GM21529 (cell line): ENCODE measurements around the gene EIF2D.
"Not testable (repeated sequence)": the region's sequence is repeated elsewhere in the genome, so short reads cannot be mapped to it uniquely, and the experiment has no call there.

Experiments used
- ATAC-seq: cut with Tn5 transposase; IDR thresholded peaks from one replicate; pipeline ENCODE4 v1.9.1; 2021; ENCODE audit not compliant: unreplicated experiment

The EIF2D gene, protein sequence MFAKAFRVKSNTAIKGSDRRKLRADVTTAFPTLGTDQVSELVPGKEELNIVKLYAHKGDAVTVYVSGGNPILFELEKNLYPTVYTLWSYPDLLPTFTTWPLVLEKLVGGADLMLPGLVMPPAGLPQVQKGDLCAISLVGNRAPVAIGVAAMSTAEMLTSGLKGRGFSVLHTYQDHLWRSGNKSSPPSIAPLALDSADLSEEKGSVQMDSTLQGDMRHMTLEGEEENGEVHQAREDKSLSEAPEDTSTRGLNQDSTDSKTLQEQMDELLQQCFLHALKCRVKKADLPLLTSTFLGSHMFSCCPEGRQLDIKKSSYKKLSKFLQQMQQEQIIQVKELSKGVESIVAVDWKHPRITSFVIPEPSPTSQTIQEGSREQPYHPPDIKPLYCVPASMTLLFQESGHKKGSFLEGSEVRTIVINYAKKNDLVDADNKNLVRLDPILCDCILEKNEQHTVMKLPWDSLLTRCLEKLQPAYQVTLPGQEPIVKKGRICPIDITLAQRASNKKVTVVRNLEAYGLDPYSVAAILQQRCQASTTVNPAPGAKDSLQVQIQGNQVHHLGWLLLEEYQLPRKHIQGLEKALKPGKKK

GRCh38 chr1:206612129-206612876 lies at the start of gene EIF2D:
Gene EIF2D, minus strand, starts transcription at chr1:206612465. Its CDS starts 123 bp downstream, at chr1:206612342.
- ATAC-seq = peak; percentile 83

GRCh38 chr1:206661161-206661820 lies 49.0 kb upstream of the EIF2D start:
- ATAC-seq = no peak

- ATAC-seq = no peak
These were observed 47.9 kb upstream of the EIF2D start for GRCh38 chr1:206660136-206660535.

DNA sequence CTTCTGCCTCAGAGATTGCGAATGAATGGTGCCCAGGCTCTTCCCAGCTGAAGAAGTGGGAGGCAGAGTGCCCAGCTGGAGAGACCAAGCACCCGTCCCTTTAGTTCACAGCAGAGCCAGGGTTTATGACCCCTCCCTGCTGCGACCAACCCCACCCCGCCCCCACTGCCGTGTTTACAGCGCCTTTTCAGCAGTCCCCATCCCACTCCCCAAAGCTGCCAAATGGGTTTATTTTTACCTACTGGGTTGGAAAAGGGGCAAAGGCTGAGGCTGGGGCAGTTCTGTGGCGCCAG lies 46.7 kb upstream of the EIF2D start:
- no peak for ATAC-seq

GRCh38 chr1:206658264-206658980 lies 46.2 kb upstream of the EIF2D start:
- no peak for ATAC-seq

GRCh38 chr1:206657751-206658150 lies 45.5 kb upstream of the EIF2D start:
- ATAC-seq = no peak

- ATAC-seq = no peak
These were observed 44.7 kb upstream of the EIF2D start for GRCh38 chr1:206656936-206657335.

DNA sequence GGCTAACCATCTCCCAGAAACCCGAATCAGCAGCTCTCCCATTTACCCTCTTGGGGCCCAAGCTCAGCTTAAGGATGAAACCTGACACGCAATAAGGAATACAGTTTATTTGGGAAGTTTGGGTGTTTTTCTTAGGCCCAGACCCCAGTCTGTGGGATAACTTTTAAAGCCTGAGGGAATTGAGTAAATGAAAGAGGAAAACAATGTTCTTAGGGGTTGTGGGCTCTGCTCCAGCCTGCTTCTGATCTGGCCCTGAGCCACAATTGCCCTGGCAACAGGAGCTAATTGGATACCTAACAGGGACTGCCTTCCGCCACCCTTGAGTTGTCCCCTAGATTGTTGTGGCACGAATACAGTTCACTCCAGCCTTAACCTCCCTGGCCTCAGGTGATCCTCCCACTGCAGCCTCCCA lies 43.2 kb upstream of the EIF2D start:
- ATAC-seq = no peak

- no peak for ATAC-seq
These were observed 42.6 kb upstream of the EIF2D start for GRCh38 chr1:206654828-206655227.

GRCh38 chr1:206653715-206654459 lies 41.6 kb upstream of the EIF2D start:
- no peak for ATAC-seq

DNA sequence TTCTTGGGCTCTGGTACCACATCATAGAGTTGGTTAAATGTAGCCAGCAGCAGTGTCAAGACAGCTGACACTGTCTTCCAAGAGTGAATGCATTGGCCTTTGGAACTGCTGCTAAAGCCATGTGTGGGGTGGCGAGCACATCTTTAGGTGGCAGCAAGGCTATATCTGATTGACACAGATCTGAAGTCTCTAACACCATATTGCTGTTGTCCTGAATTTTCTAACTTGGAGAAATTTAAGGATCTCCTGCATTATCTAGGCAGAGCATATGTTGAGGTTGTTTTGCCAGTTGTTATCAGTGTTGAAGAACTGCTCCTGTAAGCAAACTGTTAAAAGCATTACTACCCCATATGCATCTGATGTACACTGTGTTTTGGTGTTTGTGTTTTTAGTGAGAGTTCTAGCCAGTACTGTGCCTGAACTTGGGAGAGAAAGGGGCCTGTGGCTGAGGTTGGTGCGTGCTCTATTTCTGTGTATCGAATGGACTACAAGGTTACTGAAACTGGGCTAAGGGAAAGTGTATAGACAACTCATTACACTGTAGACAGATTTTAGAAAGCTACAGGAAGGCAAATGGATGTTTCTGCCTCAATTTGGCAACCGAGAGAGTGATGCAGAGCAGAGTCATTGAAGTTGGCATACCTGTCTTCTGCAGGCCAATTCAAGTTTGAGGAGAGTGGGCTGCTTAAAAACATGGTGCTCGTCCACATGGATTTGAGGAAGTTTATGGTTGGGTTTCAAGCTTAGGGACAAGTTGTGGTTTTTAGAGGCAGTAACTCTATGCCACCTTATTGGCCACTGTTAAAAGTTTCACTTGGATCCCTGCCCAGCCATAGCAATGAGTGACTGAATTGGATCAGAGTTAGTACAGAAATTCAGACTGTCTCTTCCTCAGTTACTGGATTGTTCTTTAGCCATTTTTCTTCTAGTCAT lies 40.0 kb upstream of the EIF2D start:
- no peak for ATAC-seq

- no peak for ATAC-seq
These were observed 38.7 kb upstream of the EIF2D start for GRCh38 chr1:206651014-206651413.

GRCh38 chr1:206649261-206649921 lies 37.1 kb upstream of the EIF2D start:
- no peak for ATAC-seq

DNA sequence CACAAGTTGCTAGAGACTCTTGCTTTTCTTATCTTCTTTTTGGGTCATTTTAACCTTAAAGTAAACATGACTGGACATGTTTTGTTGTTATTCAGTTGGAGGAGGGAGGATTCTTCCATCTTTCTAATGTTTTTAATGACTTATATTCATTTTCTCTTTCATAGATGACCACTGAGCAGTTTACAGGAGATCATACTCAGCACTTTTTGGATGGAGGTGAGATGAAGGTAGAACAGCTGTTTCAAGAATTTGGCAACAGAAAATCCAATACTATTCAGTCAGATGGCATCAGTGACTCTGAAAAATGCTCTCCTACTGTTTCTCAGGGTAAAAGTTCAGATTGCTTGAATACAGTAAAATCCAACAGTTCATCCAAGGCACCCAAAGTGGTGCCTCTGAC lies 35.0 kb upstream of the EIF2D start:
- no peak for ATAC-seq

GRCh38 chr1:206646504-206646903 lies 34.2 kb upstream of the EIF2D start:
- ATAC-seq = no peak

DNA sequence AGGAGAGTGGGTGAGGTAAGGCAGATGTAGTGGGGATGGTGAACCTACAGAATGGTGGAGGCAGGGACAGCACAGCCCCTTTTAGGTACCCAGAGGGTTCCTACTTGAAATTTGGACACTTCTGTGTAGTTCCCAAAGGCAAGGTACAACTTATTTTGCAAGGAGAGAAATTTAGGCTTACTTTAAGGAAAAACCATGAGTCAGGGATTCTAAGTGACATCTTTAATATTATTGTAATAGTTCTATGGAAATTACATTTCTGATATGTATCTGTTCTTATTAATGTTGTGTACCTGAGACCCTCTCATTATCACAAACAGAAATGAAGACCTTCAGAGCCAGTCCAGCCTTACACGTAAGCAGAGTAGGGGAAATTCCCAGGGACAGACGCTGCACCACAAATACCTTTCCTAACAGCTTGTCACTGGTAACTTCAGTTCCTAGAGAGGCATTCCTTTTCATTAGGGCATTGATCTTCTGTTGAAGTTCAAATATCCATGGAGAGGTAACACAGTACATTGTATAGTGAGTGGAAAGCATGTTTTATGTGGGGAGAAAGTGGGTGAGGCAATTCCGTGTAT lies 30.9 kb upstream of the EIF2D start:
- no peak for ATAC-seq

DNA sequence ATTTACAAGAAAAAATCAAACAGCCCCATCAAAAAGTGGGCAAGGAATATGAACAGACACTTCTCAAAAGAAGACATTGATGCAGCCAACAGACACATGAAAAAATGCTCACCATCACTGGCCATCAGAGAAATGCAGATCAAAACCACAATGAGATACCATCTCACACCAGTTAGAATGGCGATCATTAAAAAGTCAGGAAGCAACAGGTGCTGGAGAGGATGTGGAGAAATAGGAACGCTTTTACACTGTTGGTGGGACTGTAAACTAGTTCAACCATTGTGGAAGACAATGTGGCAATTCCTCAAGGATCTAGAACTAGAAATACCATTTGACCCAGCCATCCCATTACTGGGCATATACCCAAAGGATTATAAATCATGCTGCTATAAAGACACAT lies 29.8 kb upstream of the EIF2D start:
- not testable (repeated sequence) for ATAC-seq

- ATAC-seq = no peak
These were observed 25.3 kb upstream of the EIF2D start for GRCh38 chr1:206637605-206638004.
